HT-29 (cell line): Measurements from ENCODE around the gene KLK1. TPM values are rescaled to one million over a fixed set of nuclear protein-coding genes. Genes with fewer than 3 reads are reported as not detected.
A peak's percentile ranks its signal among the peaks of the same experiment; 100 is the strongest.
"Not testable (repeated sequence)": the region's sequence is repeated elsewhere in the genome, so short reads cannot be mapped to it uniquely, and the experiment has no call there.

Source experiments
- DNase-seq: peaks from one replicate; pipeline ENCODE4 v3.0.0-alpha.2; 2015; ENCODE audit warnings: low spot score
- small RNA-seq: library from RNA; depleted of rRNA; stranded (forward); fragments of <200 nt; gene quantifications from one replicate; pipeline ENCODE3, GENCODE V24; 2014
- total RNA-seq: library from RNA; depleted of rRNA; stranded (reverse); fragments of >200 nt; shearing (Covaris generic); gene quantifications from 2 replicates; pipeline ENCODE4 v1.2.3, GENCODE V29; 2014; rRNA removed

The KLK1 gene
- total RNA-seq, 1 experiment from 2014 or later = 4.6 TPM

DNA sequence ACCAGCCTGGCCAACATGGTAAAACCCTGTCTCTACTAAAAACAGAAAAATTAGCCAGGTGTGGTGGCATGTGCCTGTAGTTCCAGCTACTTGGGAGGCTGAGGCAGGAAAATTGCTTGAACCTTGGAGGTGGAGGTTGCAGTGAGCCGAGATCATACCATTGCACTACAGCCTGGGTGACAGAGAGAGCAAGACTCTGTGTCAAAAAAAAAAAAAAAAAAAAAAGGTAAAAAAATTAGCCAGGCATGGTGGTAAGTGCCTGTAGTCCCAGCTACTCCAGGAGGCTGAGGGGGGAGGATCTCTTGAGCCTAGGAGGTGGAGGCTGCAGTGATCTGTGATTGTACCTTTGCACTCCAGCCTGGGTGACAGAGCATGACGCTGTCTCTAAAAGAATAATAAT, 53.4 kb downstream of the KLK1 start, which contains the start of gene GPR32:
Gene GPR32 (plus strand): TSS at position 301 of the 400 bp plus-strand sequence. CDS start 137 bp downstream, outside the sequence.
- not testable (repeated sequence) for DNase-seq

Small RNA genes lying within 50 kb of the gene (small RNA-seq; reads per million reads assigned to genes)
- 403 reads per million, percentile 99 among the genes with 10 or more reads in this experiment for gene SNORD88A
- not detected for gene SNORD88B
- gene SNORD88C = not detected

Other genes with a start within 250 kb of the KLK1 start
- not detected in 2 replicates for gene SYT3, start 183.9 kb downstream of the KLK1 start, total RNA-seq
- not detected in 2 replicates for gene C19orf81, start 174.3 kb downstream of the KLK1 start, total RNA-seq
- gene SHANK1, start 104.0 kb downstream of the KLK1 start, total RNA-seq = not detected in 2 replicates
- 3.5 and 4.0 TPM in 2 replicates for gene CLEC11A, start 100.4 kb downstream of the KLK1 start, total RNA-seq
- gene GPR32, start 53.3 kb downstream of the KLK1 start, total RNA-seq = not detected in 2 replicates
- not detected in 2 replicates for gene ACP4, start 33.4 kb downstream of the KLK1 start, total RNA-seq
- gene KLK15, start 9.8 kb upstream of the KLK1 start, total RNA-seq = not detected in 2 replicates
- not detected in 2 replicates for gene KLK3, start 31.1 kb upstream of the KLK1 start, total RNA-seq
- gene KLK2, start 49.7 kb upstream of the KLK1 start, total RNA-seq = not detected in 2 replicates
- gene KLK4, start 87.6 kb upstream of the KLK1 start, total RNA-seq = 0.38 TPM in 1 of 2 replicates, not detected in the other
- gene KLK5, start 129.3 kb upstream of the KLK1 start, total RNA-seq = 0.08 and 0.13 TPM in 2 replicates
- gene KLK6, start 145.8 kb upstream of the KLK1 start, total RNA-seq = 352 and 367 TPM in 2 replicates
- 0.13 and 0.31 TPM in 2 replicates for gene KLK7, start 160.1 kb upstream of the KLK1 start, total RNA-seq
- 4.2 and 8.7 TPM in 2 replicates for gene KLK8, start 177.8 kb upstream of the KLK1 start, total RNA-seq
- gene KLK10, start 195.9 kb upstream of the KLK1 start, total RNA-seq = 154 and 171 TPM in 2 replicates
- gene KLK11, start 202.8 kb upstream of the KLK1 start, total RNA-seq = 128 and 138 TPM in 2 replicates
- gene KLK12, start 211.2 kb upstream of the KLK1 start, total RNA-seq = 7.3 and 9.1 TPM in 2 replicates
- gene KLK13, start 241.3 kb upstream of the KLK1 start, total RNA-seq = not detected in 2 replicates